NCI-H345 (cell line): Measurements from ENCODE around the gene HMGXB4.

Experiments used
- DNase-seq: peaks from one replicate; lab custom pipeline; 2025; lab: John Stamatoyannopoulos, UW

HMGXB4 gene

GRCh38 chr22:35326854-35327562 is 69.7 kb downstream of the HMGXB4 start:
- DNase-seq: no peak

GRCh38 chr22:35327690-35328471 is 70.6 kb downstream of the HMGXB4 start:
- DNase-seq: no peak

GRCh38 chr22:35328472-35328885 is 71.2 kb downstream of the HMGXB4 start:
- no peak for DNase-seq

GRCh38 chr22:35329114-35329847 is 72.0 kb downstream of the HMGXB4 start:
- DNase-seq: no peak

- DNase-seq: no peak
Measured at GRCh38 chr22:35330258-35330861, 73.1 kb downstream of the HMGXB4 start.

- no peak for DNase-seq
Measured at GRCh38 chr22:35332278-35332677, 75.0 kb downstream of the HMGXB4 start.

- no peak for DNase-seq
Measured at GRCh38 chr22:35333220-35333619, 75.9 kb downstream of the HMGXB4 start.

- no peak for DNase-seq
Measured at GRCh38 chr22:35334004-35334403, 76.7 kb downstream of the HMGXB4 start.

- no peak for DNase-seq
Measured at GRCh38 chr22:35335468-35335867, 78.2 kb downstream of the HMGXB4 start.

- DNase-seq: no peak
Measured at GRCh38 chr22:35335936-35336781, 78.9 kb downstream of the HMGXB4 start.

- DNase-seq: no peak
Measured at GRCh38 chr22:35337932-35338331, 80.6 kb downstream of the HMGXB4 start.

- no peak for DNase-seq
Measured at GRCh38 chr22:35341090-35341874, 84.0 kb downstream of the HMGXB4 start.

GRCh38 chr22:35342390-35342789 is 85.1 kb downstream of the HMGXB4 start:
- no peak for DNase-seq

GRCh38 chr22:35343664-35344550 is 86.6 kb downstream of the HMGXB4 start:
- DNase-seq: no peak

- no peak for DNase-seq
Measured at GRCh38 chr22:35344956-35345690, 87.8 kb downstream of the HMGXB4 start.
